ENCODE results near the gene INS. TPM values are rescaled to one million over a fixed set of nuclear protein-coding genes. Genes with fewer than 3 reads are reported as not detected.
"Not testable (repeated sequence)": the region's sequence is repeated elsewhere in the genome, so short reads cannot be mapped to it uniquely, and the experiment has no call there.

The INS gene
- total RNA-seq, 1 donor from 2014 or later, result not detected

DNA sequence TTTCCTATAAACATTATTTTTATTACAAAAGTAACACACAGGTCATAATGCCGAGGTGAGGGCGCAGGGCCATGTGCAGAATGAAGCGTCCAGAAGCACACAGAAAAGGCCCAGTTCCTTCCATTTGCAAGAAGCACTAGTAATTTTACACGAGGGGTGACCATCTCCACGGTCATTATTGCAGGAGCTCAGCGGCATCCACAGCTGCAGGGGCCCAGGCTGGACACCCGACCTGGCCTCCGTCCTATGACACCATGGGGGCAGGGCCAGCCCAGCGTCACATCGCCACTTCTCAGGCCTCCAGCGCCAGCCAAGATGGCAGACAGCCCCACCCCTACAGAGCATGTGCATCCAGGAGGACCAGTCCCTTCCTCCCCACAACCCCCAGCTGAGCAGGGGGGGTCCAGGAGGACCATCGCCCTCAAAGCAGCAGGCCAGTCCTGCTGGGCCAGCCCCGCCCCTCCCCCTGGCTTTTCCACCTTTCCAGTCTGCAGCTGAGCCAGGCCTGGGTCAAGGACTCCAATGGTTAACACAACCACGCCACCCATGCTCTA, 25.3 kb downstream of the INS start:
- intact Hi-C loops (cut with micrococcal nuclease), result no loop called here

DNA sequence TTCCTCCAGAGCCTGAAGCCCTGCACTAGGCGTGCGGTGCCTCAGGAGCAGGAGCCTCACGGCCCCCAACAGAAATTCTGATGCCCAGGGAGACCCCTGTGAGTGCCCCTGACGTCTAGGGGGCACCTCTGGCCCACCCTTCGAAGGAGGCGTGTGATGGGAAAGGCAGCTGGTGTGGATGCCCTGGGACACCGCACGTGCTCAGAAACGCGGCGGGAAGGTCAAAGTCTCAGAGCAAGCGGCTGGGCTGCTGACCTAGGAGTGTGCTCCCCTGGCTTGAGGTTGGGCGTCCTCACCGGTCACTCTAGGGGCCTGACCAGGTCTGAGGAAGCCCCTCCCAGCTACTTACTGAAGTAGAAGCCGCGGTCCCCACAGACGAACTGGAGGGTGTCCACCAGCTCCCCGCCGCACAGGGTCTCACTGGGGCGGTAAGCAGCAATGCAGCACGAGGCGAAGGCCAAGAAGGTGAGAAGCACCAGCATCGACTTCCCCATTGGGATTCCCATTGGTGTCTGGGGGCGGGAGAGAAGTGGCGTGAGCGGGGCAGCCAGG, 25.9 kb downstream of the INS start:
- intact Hi-C loops (cut with micrococcal nuclease), result no loop called here

DNA sequence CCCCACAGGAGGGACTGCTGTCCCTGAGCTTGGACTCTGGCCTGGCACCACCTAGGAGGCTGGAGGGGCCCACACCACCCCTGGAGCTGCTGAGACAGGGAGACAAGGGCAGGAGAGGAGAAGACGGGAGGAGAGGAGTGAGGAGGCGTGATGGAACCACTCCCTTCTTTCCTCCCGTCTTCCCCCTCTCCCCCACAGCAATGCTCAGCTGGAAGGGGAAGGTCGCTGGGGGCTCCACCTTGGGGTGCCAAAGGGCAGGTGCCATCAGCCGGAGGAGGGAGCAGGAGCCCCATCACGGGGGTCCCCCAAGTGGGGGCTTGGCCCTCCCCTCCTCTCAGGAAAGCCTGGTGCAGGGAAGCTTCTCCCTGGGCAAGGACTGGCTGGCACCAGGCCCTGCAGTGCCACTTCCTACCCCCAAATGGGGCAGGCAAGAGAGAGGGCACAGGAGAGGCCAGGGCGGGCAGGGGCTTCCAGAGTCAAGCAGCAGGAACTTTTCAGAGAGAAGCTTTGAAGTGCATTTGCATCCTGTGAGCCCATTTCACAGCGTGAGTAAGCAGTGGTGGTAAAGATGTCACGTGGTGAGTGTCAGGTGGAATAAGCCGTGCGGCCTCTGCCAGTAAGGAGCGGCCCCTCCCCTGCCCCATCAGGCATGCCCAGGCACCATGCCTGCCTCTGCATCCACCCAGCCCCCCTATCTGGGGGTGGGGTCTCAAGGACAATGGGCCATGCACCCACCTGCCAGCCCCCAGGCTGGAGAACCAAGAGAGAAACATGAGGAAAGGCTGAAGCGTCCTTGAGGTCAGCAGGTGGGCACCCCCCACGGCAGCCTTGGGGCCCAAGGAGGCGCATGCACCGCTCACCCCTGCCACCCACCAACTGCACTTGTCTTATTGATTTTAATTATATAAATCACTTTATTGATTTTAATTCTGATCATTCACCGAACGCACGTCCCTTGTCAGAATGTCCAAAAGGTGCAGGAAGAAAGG, 26.7 kb downstream of the INS start:
- intact Hi-C loops (cut with micrococcal nuclease), result no loop called here

GRCh38 chr11:2133241-2134021, 27.6 kb downstream of the INS start:
- intact Hi-C loops (cut with micrococcal nuclease), result no loop called here

GRCh38 chr11:2132874-2133240, 28.2 kb downstream of the INS start:
- intact Hi-C loops (cut with micrococcal nuclease), result no loop called here

- intact Hi-C loops (cut with micrococcal nuclease), result no loop called here
Observed at GRCh38 chr11:2132246-2132645, 28.8 kb downstream of the INS start.

GRCh38 chr11:2131371-2132236, 29.4 kb downstream of the INS start:
- intact Hi-C loops (cut with micrococcal nuclease), result no loop called here

DNA sequence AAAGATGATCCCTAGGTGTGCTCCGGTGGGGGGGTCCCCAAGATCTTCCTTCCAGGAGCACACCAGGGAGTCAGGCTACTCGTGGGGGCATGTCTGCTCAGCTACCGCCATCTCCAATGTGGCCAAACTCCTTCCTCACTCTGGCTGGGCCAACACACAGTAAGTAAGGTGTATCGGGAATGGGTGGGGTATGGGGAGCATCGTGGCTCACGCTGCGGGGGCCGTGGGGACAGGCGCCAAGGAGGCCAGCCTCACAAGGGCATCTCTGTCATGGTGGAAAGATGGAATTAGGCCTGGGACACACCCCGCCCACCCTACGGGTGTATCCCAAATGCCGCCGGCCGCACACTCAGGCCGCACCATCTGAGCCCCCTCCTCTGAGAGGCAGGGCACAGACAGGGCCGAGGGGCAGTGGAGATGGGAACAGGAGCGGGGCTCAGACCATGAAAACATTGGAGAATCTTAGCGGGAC, 30.1 kb downstream of the INS start:
- intact Hi-C loops (cut with micrococcal nuclease), result no loop called here

DNA sequence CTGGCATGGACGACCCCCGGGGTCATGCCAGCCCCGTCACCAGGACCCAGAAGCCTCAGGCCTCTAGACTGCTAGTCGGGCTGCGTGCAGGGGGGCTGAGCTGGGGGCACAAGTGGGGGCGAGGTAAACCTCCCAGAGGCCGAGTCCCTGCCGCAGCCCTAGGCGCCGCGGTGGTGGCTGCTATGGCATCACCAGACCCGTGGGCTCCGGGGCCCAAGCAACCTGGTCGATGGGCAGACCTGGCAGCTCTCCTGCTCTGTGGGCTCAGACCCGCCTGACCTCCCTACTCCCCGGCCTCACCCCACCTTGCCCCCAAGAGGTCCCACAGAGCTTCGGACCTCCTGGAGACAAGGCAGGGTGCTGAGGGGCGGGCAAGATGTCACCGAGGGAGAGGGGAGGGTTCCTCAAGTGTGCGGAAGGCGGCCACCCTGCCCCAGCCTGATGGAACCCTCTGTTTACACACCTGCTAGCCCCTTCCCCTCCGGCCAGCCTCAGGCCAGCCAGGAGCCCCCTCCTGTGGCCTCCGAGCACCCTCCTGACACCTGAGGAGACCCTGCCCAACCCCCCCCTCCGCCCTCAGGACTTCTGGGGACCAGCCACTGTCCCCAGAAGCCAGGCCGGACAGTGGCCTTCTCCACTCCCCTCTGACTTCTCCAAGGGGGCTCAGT, 31.2 kb downstream of the INS start:
- intact Hi-C loops (cut with micrococcal nuclease), result no loop called here

GRCh38 chr11:2129308-2129698, 31.7 kb downstream of the INS start:
- intact Hi-C loops (cut with micrococcal nuclease), result no loop called here

- intact Hi-C loops (cut with micrococcal nuclease), result no loop called here
Observed at GRCh38 chr11:2128511-2129307, 32.3 kb downstream of the INS start.

- intact Hi-C loops (cut with micrococcal nuclease), result no loop called here
Observed at GRCh38 chr11:2128130-2128510, 32.9 kb downstream of the INS start.

- intact Hi-C loops (cut with micrococcal nuclease), result no loop called here
Observed at GRCh38 chr11:2127482-2128129, 33.4 kb downstream of the INS start.

GRCh38 chr11:2126520-2127085, 34.4 kb downstream of the INS start:
- intact Hi-C loops (cut with micrococcal nuclease), result no loop called here

GRCh38 chr11:2124736-2125484, 36.1 kb downstream of the INS start:
- intact Hi-C loops (cut with micrococcal nuclease), result not testable (repeated sequence)

- intact Hi-C loops (cut with micrococcal nuclease), result no loop called here
Observed at GRCh38 chr11:2123628-2123960, 37.4 kb downstream of the INS start.

DNA sequence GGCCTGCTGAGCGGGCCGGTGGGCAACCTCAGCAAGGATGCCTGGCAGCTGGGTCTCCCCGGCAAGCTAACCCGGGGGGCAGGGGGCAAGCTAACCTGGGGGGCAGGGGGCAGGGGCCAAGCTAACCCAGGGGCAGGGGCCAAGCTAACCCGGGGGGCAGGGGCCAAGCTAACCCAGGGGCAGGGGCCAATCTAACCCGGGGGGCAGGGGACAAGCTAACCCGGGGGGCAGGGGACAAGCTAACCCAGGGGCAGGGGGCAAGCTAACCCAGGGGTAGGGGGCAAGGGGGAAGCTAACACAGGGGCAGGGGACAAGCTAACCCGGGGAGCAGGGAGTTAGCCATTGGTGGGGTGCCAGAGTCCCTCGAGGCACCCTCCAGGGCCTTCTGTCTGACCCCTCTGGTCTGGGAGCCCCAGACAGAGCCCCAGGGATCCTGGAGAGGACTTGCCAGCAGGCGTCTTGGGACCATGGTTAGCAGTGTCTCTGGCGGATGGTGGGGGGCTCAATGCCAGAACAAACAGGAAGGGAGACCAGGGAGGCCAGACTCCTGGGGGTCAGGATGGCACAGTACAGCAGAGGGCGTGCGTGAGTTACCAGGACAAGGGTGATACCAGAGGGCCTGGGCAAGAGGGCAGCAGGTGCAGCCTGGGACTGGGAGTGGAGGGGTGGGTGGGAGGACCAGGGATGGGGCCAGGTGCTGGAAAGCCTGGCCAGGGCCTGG, 37.9 kb downstream of the INS start:
- intact Hi-C loops (cut with micrococcal nuclease), result no loop called here
